K562 (cell line): ENCODE measurements around the gene YJEFN3. TPM values are rescaled to one million over a fixed set of nuclear protein-coding genes. Genes with fewer than 3 reads are reported as not detected.

ENCODE experiments used
- ZNF780A ChIP-seq: fragments of 250-450 bp; sonication (Bioruptor Pico); IDR thresholded peaks from 2 replicates; pipeline ENCODE4 v1.5.0; 2021; ENCODE audit warnings: mild to moderate bottlenecking
- polyA plus RNA-seq, 8 experiments: library from polyadenylated mRNA; depleted of rRNA in 4 of 8; stranded (reverse) in 5 of 8; unstranded in 3 of 8; fragments of >200 nt; fragmentation: Nextera tagmentation in 2 of 8; fragmentation: Illumina TruSeq in 1 of 8; extraction: Ambion mirVana in 2 of 8; extraction: Trizol in 1 of 8; gene quantifications; 2 replicates each; pipeline versions ENCODE4 v1.2.1 to v1.2.3, GENCODE V29; 2011 to 2014; ENCODE audit warnings: inconsistent platforms in 1 of 8, missing spikeins in 1 of 8
- total RNA-seq, 7 experiments: library from RNA; depleted of rRNA in 6 of 7; stranded (reverse); fragments of >200 nt in 6 of 7; fragmentation: Illumina TruSeq in 2 of 7; extraction: Trizol in 2 of 7; gene quantifications; 2 replicates each; pipeline versions ENCODE4 v1.2.1 to v1.2.3, GENCODE V29; 2011 to 2021; ENCODE audit warnings: low replicate concordance in 1 of 7
- TF ChIP-seq, protein P1 (sequence below): fragments of 200-600 bp; sonication (generic); IDR thresholded peaks from one replicate; pipeline ENCODE4 v1.6.1; 2012; ENCODE audit warnings: mild to moderate bottlenecking, low read depth, low read length, inconsistent platforms

Gene YJEFN3
- total and polyA plus RNA-seq, 9 of the 15 experiments (the other 6 are each of a cell fraction or from before 2014, with no cell fraction given) = 0.04 to 5.8 (median 1.3) TPM; not detected in 1

DNA sequence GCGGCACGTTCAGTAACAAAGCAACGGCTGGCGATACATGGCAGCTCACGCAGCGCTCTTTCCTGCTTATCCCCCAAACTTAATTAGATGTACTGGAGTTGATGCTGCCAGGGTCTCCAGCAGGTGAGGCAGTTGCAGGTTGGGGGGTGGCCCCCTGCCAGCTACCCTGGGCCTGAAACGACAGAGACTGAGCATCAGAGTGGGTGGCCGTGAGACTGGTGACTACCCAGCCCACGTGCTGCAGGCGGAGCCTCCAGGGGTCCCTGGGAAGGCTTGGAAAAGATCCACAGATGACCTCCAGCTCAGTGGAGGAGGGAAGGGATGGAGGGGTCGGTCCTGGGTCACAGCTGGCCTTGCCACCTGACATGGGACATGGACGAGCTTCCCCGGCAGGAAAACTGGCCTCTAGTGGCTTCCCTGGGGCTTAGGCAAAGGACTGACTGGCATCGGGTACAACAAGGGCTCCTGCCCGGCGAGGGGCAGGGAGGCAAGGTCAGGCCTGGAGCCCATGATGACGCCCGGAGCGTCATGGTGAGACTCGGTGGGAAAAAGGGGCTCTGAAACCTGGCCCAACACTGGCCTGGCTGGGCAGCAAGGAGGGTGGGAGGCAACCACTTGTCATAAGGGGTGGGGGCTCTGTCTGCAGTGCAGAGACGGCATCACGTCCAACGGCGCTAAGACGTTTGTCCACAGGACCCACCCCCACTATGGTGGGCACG, 33.4 kb downstream of the YJEFN3 start (continued):
- TF ChIP-seq, protein P1, sequence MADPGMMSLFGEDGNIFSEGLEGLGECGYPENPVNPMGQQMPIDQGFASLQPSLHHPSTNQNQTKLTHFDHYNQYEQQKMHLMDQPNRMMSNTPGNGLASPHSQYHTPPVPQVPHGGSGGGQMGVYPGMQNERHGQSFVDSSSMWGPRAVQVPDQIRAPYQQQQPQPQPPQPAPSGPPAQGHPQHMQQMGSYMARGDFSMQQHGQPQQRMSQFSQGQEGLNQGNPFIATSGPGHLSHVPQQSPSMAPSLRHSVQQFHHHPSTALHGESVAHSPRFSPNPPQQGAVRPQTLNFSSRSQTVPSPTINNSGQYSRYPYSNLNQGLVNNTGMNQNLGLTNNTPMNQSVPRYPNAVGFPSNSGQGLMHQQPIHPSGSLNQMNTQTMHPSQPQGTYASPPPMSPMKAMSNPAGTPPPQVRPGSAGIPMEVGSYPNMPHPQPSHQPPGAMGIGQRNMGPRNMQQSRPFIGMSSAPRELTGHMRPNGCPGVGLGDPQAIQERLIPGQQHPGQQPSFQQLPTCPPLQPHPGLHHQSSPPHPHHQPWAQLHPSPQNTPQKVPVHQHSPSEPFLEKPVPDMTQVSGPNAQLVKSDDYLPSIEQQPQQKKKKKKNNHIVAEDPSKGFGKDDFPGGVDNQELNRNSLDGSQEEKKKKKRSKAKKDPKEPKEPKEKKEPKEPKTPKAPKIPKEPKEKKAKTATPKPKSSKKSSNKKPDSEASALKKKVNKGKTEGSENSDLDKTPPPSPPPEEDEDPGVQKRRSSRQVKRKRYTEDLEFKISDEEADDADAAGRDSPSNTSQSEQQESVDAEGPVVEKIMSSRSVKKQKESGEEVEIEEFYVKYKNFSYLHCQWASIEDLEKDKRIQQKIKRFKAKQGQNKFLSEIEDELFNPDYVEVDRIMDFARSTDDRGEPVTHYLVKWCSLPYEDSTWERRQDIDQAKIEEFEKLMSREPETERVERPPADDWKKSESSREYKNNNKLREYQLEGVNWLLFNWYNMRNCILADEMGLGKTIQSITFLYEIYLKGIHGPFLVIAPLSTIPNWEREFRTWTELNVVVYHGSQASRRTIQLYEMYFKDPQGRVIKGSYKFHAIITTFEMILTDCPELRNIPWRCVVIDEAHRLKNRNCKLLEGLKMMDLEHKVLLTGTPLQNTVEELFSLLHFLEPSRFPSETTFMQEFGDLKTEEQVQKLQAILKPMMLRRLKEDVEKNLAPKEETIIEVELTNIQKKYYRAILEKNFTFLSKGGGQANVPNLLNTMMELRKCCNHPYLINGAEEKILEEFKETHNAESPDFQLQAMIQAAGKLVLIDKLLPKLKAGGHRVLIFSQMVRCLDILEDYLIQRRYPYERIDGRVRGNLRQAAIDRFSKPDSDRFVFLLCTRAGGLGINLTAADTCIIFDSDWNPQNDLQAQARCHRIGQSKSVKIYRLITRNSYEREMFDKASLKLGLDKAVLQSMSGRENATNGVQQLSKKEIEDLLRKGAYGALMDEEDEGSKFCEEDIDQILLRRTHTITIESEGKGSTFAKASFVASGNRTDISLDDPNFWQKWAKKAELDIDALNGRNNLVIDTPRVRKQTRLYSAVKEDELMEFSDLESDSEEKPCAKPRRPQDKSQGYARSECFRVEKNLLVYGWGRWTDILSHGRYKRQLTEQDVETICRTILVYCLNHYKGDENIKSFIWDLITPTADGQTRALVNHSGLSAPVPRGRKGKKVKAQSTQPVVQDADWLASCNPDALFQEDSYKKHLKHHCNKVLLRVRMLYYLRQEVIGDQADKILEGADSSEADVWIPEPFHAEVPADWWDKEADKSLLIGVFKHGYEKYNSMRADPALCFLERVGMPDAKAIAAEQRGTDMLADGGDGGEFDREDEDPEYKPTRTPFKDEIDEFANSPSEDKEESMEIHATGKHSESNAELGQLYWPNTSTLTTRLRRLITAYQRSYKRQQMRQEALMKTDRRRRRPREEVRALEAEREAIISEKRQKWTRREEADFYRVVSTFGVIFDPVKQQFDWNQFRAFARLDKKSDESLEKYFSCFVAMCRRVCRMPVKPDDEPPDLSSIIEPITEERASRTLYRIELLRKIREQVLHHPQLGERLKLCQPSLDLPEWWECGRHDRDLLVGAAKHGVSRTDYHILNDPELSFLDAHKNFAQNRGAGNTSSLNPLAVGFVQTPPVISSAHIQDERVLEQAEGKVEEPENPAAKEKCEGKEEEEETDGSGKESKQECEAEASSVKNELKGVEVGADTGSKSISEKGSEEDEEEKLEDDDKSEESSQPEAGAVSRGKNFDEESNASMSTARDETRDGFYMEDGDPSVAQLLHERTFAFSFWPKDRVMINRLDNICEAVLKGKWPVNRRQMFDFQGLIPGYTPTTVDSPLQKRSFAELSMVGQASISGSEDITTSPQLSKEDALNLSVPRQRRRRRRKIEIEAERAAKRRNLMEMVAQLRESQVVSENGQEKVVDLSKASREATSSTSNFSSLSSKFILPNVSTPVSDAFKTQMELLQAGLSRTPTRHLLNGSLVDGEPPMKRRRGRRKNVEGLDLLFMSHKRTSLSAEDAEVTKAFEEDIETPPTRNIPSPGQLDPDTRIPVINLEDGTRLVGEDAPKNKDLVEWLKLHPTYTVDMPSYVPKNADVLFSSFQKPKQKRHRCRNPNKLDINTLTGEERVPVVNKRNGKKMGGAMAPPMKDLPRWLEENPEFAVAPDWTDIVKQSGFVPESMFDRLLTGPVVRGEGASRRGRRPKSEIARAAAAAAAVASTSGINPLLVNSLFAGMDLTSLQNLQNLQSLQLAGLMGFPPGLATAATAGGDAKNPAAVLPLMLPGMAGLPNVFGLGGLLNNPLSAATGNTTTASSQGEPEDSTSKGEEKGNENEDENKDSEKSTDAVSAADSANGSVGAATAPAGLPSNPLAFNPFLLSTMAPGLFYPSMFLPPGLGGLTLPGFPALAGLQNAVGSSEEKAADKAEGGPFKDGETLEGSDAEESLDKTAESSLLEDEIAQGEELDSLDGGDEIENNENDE = no peak
- TF ChIP-seq ZNF780A (CRISPR knock-in tag) = no peak
